AG10803 (cell line): ENCODE results near the gene SSBP4.

Experiments
- DNase-seq: peaks from one replicate; pipeline ENCODE4 v3.0.0; 2010; ENCODE audit warnings: low read depth
- H3K4me3 ChIP-seq: 2 replicates; pipeline ENCODE4 v1.5.1; 2011; ENCODE audit warnings: mild to moderate bottlenecking, low read length, control low read depth
- TF ChIP-seq, protein P1 (sequence below): conservative IDR thresholded peaks from 2 replicates; pipeline ENCODE4 v1.5.1; 2011; ENCODE audit warnings: mild to moderate bottlenecking, low read length, control low read depth, inconsistent platforms

Gene SSBP4

DNA sequence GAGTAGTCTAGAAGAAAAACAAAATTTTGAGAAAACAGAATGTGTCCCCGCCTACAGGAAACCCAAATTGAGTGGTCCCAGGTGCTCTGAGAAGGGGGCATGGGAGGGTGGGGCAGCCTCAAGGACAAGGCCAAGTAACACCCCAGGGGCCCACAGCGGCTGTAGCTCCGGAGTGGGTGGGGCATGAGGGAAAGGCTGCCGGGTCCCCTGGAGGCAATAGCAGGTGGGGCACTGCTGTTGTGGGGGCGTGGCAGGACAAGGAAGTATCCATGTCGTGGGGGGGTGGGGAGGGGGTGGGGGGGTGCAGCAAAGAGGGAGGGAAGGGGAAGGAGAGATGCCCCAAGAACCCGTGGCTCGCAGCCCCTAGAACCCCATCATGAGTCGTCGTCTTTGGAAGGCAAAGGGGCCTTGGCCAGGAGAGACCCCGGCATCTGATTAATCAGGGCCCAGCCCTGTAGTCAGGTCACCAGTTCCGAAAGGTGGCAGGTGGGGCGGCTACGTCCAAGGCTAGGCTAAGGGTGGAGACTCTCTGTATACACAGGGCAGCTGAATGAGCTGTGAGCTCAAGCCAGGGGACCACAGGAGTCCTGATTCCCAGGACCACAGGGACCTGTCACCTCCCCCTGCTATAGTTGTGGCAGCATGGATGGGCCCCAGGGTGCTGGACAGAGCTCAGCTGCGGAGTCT lies 26.2 kb downstream of the SSBP4 start:
- TF ChIP-seq, protein P1, sequence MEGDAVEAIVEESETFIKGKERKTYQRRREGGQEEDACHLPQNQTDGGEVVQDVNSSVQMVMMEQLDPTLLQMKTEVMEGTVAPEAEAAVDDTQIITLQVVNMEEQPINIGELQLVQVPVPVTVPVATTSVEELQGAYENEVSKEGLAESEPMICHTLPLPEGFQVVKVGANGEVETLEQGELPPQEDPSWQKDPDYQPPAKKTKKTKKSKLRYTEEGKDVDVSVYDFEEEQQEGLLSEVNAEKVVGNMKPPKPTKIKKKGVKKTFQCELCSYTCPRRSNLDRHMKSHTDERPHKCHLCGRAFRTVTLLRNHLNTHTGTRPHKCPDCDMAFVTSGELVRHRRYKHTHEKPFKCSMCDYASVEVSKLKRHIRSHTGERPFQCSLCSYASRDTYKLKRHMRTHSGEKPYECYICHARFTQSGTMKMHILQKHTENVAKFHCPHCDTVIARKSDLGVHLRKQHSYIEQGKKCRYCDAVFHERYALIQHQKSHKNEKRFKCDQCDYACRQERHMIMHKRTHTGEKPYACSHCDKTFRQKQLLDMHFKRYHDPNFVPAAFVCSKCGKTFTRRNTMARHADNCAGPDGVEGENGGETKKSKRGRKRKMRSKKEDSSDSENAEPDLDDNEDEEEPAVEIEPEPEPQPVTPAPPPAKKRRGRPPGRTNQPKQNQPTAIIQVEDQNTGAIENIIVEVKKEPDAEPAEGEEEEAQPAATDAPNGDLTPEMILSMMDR, result no peak
- no peak overlapping the region for H3K4me3 ChIP-seq
- DNase-seq, result no peak

DNA sequence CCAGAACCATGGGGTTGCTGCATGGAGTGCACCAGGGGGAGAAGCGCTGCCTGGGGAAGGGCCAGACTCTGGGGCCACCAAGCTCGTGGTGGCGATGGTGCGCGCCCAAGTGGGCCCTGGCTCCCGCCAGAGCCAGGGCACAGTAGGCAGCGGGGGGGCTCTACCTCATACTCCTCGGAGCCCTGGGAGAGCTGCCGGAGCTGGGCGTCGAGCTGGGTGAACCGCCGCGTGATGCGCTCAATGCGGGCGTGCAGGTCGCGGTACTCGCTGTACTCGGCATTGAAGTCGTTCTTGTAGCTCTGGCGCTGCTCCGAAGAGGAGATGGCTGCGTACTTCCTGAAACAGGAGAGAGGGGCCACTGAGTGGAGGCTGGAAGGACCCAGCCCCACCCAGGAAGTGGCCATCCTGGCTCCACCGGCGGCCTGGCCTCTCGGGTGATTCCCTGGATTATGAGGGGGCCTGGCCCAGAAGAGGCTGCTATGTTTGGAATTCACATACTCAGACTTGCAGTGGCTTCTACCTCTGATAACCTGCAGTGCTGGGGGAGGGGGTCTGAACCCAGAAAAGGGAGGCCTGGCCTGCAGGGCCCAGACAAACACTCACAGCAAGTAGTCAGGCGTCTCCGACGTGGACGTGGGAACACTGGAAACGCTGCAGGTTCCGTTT lies 27.1 kb downstream of the SSBP4 start:
- no peak for DNase-seq

DNA sequence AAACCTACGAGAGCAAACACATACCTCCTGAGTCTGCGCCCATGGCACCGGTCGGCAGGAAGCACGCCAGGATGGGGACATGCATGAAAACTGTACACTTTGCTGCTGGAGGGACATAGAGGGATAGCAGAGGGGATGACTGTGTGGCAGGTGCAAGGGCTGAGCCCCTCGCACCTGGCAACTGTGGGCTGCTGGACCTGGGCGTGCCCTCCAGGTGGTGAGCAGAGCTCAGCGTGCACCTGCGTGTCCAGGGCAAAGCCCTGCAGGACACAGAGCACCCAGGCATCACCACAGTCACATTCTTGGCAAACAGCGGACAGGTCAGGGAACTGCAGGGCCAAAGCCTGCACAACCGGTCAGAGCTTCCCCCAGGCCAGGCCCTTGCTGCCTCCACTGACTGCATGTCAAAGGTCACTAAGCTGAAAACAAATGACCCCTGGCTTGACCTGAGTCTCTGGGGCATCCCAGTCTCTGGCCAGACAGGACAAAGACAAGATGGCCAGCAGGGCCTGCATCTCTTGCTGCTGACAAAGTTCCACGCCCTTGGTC lies 27.7 kb downstream of the SSBP4 start:
- H3K4me3 ChIP-seq, result no peak overlapping the region
- no peak for DNase-seq
- TF ChIP-seq, protein P1, result no peak

More for the DNA sequence above, 27.1 kb downstream of the SSBP4 start:
- TF ChIP-seq, protein P1, result no peak
- no peak overlapping the region for H3K4me3 ChIP-seq

DNA sequence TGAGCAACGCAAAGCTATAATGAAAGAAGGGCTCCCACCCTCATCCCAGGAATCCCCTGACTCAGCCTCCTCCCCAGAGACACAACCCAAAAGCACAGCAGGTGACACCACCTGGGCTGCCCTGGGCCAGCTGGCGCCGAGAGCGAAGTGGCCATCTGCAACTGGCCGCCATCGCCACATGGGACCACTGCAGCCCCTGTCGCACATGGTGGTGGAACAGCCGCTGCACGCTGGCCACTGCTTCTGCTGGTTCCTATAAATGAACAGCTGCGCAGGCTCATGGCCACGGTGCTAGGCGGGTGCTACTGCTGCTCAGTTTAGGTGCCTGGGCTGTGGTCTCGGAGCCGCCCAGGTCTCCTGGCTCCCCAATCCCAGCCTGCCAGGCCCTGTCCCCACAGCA lies 30.4 kb downstream of the SSBP4 start:
- no peak overlapping the region for H3K4me3 ChIP-seq
- TF ChIP-seq, protein P1, result no peak
- no peak for DNase-seq

DNA sequence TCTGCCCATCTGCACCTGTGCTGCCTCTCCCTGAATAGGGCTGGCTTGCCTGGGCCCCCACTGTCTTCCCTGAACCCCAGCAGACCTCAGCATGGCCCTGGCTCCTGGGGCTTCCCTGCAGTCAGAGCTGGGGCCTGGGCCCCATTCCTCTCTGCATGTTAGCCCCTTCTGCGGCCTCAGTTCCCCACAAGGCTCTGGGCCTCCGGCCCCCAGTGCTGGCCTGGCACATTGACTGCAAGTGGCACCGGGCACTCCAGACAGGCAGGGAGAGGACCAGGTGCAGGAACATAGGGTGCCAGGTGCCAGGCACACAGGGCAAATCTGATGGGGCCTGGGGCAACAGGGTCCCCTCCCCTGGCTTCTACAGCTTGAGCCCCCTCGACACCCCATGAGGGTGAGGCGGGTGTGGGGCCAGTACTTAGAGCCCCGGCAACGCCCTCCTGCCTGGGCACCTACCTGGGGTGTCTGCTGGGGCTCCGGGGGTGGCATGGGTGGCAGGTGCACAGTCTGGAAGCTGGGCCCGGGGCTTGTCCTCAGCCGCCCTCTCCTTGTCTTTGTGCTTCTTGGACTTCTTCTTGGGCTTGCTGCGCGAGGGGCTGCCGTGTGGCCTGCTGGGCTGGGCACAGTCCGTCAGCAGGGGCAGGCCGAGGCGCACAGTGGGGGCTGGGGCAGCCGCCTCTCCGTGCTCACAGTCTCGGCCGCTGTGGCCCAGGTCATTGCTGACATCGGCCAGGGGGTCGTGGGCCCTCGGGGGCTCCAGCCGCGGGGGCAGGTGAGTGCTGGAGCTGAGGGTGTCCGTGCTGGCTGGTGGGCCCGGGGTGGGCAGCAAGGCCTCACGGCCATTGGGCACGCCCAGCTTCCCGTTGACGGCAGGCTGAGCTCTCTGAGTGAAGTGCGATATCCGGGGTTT lies 31.1 kb downstream of the SSBP4 start:
- TF ChIP-seq, protein P1, result no peak
- H3K4me3 ChIP-seq, result no peak overlapping the region

DNA sequence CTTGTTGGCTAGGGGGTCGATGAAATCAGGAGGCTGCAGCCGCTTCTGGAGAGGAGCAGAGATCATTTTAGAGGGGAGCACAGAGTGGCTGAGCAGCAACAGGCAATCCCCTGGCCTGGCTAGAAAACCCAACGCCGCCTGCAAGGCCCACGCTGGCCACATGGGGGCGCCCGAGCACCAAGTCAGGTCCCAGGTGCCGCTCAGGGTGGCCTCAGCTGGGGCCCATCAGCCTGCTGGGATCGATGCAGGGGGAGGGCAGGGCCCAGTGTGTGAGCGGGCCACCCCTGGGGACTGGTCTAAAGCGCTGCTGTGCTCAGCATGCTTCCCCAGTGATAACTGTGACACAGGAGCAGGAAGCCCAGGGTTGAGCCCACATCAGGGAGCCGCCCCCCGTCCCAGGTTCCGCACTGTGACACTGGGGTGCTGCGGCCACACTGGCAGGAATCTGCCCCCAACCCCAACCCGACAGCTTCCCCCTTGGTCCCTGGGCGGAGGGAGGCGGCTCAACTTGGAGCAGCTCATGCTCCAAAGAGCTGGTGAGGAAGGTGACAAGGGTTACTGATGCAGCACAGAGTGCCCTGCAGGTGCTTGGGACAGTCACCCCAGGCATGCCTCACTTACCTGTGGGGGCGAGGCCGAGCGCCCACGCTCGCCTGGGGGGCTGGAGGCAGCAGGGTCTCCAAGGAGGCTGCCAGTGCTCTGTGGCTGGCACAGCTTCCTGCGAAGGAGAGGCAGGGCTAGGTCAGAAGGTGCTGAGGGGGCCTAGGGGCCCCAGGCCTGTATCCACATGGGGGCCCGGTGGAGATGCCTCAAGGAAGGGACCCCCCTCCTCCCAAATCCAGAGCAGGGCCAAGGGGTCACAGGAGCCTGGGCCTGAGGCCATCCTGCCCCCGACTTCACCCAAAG lies 32.0 kb downstream of the SSBP4 start:
- TF ChIP-seq, protein P1, result peak; percentile 87
- H3K4me3 ChIP-seq, result no peak overlapping the region
- peak; percentile 69 for DNase-seq

More for the DNA sequence above, 31.1 kb downstream of the SSBP4 start:
- no peak for DNase-seq
